Dermis blood vessel endothelial cell (primary cell): Measurements from ENCODE around the gene BBS4. TPM values are rescaled to one million over a fixed set of nuclear protein-coding genes. Genes with fewer than 3 reads are reported as not detected.

Experiments used
- DNase-seq: peaks from one replicate; pipeline ENCODE4 v3.0.0; 2010
- total RNA-seq: library from RNA; depleted of rRNA; stranded (reverse); fragments of >200 nt; gene quantifications from 2 replicates; pipeline ENCODE4 v1.2.3, GENCODE V29; 2014

The BBS4 gene
- total RNA-seq, 1 donor from 2014 or later: 9.2 TPM

DNA sequence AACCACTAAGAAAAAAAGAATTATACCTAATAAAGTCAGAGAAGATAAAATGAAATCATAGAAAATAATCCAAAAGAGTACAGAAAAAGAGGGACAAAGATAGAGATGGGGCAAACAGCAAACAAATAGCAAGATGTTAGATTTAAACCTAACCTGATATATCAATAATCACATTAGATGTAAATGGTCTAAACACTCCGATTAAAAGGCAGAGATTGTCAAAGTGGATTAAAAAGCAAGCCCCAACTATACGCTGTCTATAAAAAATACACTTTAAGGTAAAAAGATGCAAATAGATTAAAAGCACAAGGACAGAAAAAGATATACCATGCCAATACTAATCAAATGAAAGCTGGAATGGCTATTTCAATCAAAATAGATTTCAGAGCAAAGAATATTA, 80.8 kb downstream of the BBS4 start:
- DNase-seq: no peak

DNA sequence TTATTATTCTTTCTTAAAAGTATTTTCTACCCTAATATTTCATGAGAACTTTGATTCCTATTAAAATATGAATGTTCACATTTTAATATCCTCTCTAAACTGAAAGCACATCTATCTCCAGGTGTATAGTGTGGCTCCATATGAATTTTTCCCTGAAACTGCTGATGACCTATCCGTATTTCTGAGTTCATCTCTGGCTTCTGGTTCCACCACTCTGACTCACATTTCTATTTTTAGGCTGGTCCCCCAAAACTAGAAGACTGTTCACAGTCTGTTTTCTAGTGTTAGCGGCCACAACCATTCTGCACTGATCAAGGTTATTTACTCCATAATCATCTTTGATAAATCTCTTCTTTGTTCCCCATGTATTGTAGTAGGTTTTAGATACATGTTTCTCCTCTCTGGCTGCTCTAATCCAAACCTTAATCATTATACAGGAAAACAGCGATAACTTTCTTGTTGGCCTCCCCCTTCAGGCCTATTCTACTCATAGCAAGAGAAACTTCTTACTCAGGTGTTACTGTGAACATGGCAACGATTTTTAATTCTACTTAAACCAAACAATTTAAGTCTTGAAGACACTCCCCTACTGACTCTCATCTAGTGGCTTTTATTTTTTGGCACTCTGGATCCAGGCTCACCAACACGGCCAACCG, 84.8 kb downstream of the BBS4 start:
- DNase-seq: no peak

GRCh38 chr15:72771329-72771725, 85.3 kb downstream of the BBS4 start:
- DNase-seq: no peak

GRCh38 chr15:72774696-72775383, 88.8 kb downstream of the BBS4 start:
- DNase-seq: no peak

DNA sequence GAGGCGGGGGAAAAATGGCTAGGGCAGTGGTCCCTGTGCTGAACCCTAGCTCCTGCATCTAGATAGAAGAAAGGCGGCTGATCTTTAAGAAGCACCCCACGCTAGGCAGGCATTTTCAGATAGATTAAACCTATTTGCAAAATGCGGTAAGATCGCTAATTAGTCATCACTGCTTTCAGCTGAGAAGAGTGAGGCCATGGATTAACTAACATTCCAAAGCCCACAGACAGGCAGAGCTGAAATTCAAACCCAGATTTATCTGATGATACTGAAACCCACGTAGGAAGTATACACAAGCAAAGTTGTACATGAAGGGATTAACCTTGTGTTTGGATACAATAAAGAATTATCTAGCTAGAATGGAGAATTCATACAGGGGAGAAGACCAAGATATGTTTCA, 92.8 kb downstream of the BBS4 start:
- no peak for DNase-seq

GRCh38 chr15:72781631-72782030, 95.6 kb downstream of the BBS4 start:
- DNase-seq: no peak

DNA sequence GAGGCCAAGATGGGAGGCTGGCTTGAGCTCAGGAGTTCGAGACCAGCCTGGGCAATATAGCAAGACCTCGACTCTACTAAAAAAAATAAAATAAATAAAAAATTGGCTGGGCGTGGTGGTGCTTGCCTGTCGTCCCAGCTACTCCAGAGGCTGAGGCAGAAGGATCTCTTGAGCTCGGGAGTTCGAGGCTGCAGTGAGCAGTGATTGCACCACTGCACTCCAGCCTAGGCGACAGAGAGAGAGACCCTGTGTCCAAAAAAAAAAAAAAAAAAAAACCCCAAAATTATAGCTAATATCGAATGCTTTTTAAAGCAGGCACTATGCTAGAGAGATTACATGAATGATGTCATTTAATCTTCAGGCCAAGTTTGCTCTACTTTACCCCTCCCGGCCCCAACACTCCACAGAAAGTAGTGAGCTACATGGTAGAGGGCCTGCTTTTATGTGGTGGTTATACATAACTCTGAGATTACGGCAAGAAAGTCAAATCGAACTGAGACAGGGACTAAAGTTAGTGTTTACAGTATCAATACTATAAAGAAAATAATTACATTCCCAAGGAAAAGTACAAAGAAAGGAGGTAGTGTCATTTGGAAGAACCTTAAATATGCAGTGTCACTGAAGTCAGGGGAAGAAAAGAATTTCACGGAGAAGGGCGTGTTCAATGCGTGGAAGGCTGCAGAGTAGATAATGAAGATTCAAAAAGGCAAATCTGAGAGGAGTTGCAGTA, 96.4 kb downstream of the BBS4 start:
- DNase-seq: peak; percentile 4

DNA sequence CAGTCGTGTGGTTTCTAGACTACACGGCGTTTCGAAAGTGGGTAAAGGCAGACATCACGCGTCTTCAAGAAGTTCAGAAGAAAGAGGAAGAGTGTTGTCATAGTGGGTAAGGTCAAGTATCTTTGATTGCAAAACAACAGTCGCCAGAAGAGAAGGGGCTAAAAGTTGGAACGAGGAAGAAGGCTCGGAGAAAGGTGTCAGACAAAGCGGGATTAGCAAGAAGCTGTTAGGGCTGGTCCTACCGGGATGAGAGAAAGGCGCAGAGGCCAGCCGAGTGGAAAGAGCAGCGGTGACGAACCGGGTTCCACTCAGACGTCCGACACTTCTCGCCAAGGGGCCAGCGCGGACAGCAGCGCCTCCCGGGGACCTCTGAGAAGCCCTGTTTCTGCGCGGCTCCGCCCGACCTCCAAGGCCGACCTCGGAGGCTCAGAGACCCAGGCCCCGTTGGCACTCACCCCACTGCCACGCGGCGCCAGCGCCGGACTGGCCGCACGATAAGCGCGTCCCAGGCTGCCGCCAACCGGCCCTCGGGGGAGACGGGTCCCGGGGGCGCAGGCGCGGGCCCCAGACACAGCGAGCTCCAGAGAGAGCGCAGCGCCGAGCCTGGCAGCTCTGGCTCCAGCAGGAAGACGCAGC, 97.1 kb downstream of the BBS4 start:
- no peak for DNase-seq

DNA sequence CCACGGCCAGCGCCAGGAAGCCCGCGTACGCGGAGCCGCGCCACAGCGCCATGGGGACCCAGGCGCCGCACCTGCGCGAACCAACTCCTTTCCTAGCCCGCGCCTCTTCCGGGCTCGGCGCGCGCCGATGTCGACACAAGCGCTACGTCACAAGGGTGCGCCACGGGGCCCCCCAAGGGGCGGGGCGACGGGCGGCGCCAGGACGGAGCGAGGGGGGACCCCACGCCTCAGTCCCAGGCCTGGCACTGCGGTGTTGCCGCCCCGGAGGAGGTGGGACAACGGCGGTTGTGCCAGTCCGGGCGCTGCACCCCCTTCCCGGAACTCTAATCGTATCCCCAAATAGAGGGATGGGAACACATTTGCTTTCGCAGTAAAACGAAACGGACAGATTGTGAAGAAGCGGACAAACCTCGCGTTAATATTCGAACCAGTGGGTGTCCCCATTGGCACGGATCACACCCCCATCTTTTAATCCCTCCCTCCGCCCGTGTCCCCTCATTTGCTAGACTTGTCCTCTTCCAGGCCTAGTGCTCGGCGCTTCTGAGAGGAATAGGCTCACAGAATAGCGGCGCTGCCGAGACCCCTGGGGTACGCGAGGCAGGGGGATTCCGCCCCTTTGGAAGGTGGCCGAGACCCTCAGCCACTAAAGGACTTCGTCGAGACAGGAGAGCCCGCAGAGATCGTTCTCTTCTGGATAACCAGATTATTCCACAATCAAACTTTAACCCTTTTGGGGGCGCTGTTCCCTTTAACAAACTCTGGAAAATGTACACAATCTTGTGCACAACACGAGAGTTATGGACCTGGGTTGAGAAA, 97.8 kb downstream of the BBS4 start, which contains the start of gene ADPGK:
ADPGK (minus strand) TSS at position 119 of the 816 bp plus-strand sequence; CDS start at position 52, 67 bp downstream.
- DNase-seq: peak; percentile 96

DNA sequence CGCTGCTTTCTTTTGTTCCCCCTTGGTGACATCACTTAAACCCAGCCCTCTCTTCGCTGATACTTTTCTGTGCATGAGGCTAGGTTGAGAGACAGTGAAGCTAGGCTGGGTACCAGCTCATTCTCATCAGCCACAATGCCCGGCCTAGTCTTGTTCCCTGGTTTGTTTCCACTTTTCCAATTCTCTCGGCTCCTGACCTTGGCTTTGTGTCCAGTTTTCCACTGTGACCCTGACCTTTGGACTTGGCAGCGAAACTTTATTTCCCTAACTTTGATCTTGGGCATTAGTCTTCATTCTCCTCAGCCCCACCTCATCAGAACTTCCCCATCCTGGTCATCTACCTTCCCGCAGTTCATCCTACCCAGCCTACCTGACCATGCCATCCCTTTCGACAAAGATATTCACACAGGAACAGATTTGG, 98.5 kb downstream of the BBS4 start:
- DNase-seq: no peak

DNA sequence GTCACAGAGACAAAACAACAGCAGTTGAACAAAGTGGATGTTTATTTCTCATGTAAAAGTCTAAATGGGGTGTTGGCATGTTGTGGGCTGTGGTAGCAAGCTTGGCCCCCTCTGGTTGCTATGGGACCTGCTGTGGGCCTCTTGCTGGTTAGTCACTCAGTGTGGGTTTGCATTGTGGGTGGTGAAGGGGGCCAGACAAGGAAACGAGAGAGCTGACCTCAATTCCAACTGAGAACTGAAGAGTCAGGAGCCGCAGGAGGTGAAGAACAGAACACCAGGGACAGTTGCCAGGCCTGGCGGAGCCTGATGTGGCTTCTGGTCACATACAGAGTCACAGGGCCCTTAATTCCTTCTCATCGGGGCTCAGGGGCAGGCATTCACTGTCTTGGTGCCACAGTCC, 99.4 kb downstream of the BBS4 start:
- DNase-seq: no peak

- no peak for DNase-seq
Measured at GRCh38 chr15:72785841-72786240, 99.8 kb downstream of the BBS4 start.

GRCh38 chr15:72786242-72786641, 100.2 kb downstream of the BBS4 start:
- DNase-seq: no peak

DNA sequence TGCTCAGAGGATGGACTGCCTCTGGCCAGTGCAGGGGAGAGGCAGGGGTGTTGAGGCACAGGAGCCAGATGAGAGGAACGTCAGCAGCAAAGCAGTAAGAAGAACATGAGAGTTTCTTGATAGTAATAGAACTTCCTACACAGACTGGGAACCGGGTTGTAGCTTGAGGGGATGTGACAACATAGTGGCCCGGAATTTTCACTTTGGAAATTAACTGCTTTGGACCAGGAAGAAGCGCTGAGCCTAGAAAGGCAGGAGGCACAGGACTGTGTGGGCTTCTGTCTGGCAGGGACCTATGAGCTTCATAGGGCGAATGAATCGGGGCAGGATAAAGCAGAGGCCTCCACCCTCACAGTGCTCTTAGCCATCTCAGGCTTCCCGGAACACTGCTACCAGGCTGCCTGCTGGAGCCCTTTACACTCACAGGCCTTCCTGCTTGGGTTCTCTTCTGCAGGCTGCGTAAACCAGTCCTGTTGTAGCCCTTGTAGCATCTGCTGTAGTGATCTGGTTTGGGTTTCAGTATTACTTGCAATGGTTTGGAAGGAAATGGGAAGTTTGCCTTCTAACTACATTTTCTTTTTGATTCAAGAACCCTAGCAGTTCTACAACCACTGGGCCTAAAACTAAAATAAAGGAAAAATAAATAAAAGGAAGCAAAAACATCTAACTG, 100.8 kb downstream of the BBS4 start:
- no peak for DNase-seq

- no peak for DNase-seq
Measured at GRCh38 chr15:72787526-72787925, 101.5 kb downstream of the BBS4 start.

Other genes starting within 250 kb of the BBS4 start
- gene ARIH1, start 211.9 kb upstream of the BBS4 start, total RNA-seq: 38.6 and 50.4 TPM in 2 replicates
- gene GOLGA6B, start 31.5 kb upstream of the BBS4 start, total RNA-seq: not detected in 2 replicates
- gene HIGD2B, start within 50 bp of the BBS4 start, total RNA-seq: not detected in 2 replicates
- 49.1 and 51.6 TPM in 2 replicates for gene ADPGK, start 97.6 kb downstream of the BBS4 start, total RNA-seq